Measurements from ENCODE around the gene CPNE4.

- TF ChIP-seq SPI1 (IDR thresholded peaks at IDR 0.05; ENCODE audit: low read depth, low read length) = no peak
- no peak for TF ChIP-seq POLR2A (IDR thresholded peaks at IDR 0.05; ENCODE audit: low read depth, low read length)
- TF ChIP-seq POLR2AphosphoS5 (IDR thresholded peaks at IDR 0.05; ENCODE audit: low read depth, low read length) = no peak
- TF ChIP-seq POU2F2 (IDR thresholded peaks at IDR 0.05; ENCODE audit: low read depth, low read length) = no peak
Observed at GRCh38 chr3:131778526-131778925, 256.3 kb downstream of the CPNE4 start.

Data from GM12891 (cell line).